Mammary epithelial cell (primary cell): ENCODE results near the gene SLC22A14.

Source experiments
- CTCF ChIP-seq, 2 donors: IDR thresholded peaks in 1 of 2; conservative IDR thresholded peaks in 1 of 2; 2 replicates each; pipeline ENCODE4 v1.5.1; 2011 to 2012; ENCODE audit warnings: inconsistent platforms in 2 of 2, low read length in 2 of 2, mild to moderate bottlenecking in 2 of 2, control low read depth in 1 of 2, low read depth in 1 of 2; ENCODE audit not compliant: insufficient read depth in 1 of 2; ENCODE audit errors: extremely low read depth in 1 of 2
- EZH2 ChIP-seq: IDR thresholded peaks from 2 replicates; pipeline ENCODE4 v1.6.1; 2012; ENCODE audit warnings: low read length, inconsistent platforms, borderline replicate concordance

GRCh38 chr3:38365469-38366062 lies 83.5 kb downstream of the SLC22A14 start:
- TF ChIP-seq CTCF (conservative IDR thresholded peaks at IDR 0.05 in 1 of 2, IDR thresholded peaks at IDR 0.05 in 1 of 2; ENCODE audit: extremely low read depth in 1 of 2, insufficient read depth in 1 of 2, low read depth in 1 of 2, low read length in 2 of 2) (no peak), EZH2 (no peak)
